ENCODE data around the gene SS18L1. TPM values are rescaled to one million over a fixed set of nuclear protein-coding genes. Genes with fewer than 3 reads are reported as not detected.

Gene SS18L1
- total RNA-seq, 2 donors from 2014 or later, result 16.5 to 17.9 TPM

- Mint-ChIP-seq H3K4me3 (no peak overlapping the region), H3K36me3 (ENCODE audit: low read depth) (peaks cover 50% of the 10 kb centered on the region), H3K27me3 (no peaks in the 10 kb centered on the region), H3K9me3 (no peaks in the 10 kb centered on the region), H3K4me1 (no peaks in the 10 kb centered on the region), H3K27ac (no peak overlapping the region)
- no peak for ATAC-seq (replicated peaks)
Observed at GRCh38 chr20:62203378-62204030, 59.9 kb downstream of the SS18L1 start.

GRCh38 chr20:62205618-62206387 lies 62.2 kb downstream of the SS18L1 start:
- H3K4me1 Mint-ChIP-seq, result no peaks in the 10 kb centered on the region
- no peaks in the 10 kb centered on the region for H3K9me3 Mint-ChIP-seq
- no peaks in the 10 kb centered on the region for H3K27me3 Mint-ChIP-seq
- peaks cover 27% of the 10 kb centered on the region for H3K36me3 Mint-ChIP-seq (ENCODE audit: low read depth)
- no peak for ATAC-seq (replicated peaks)
- H3K4me3 Mint-ChIP-seq, result no peak overlapping the region
- H3K27ac Mint-ChIP-seq, result no peak overlapping the region

- peaks cover 25% of the 10 kb centered on the region for H3K36me3 Mint-ChIP-seq (ENCODE audit: low read depth)
- no peak overlapping the region for H3K4me3 Mint-ChIP-seq
- H3K9me3 Mint-ChIP-seq, result no peaks in the 10 kb centered on the region
- no peaks in the 10 kb centered on the region for H3K4me1 Mint-ChIP-seq
- H3K27me3 Mint-ChIP-seq, result no peaks in the 10 kb centered on the region
- no peak for ATAC-seq (replicated peaks)
- H3K27ac Mint-ChIP-seq, result no peak overlapping the region
Observed at GRCh38 chr20:62206388-62206775, 62.8 kb downstream of the SS18L1 start.

- peaks cover 6% of the 10 kb centered on the region for H3K36me3 Mint-ChIP-seq (ENCODE audit: low read depth)
- no peaks in the 10 kb centered on the region for H3K27me3 Mint-ChIP-seq
- no peaks in the 10 kb centered on the region for H3K9me3 Mint-ChIP-seq
- H3K4me3 Mint-ChIP-seq, result no peak overlapping the region
- no peaks in the 10 kb centered on the region for H3K4me1 Mint-ChIP-seq
- no peak for ATAC-seq (replicated peaks)
- no peak overlapping the region for H3K27ac Mint-ChIP-seq
Observed at GRCh38 chr20:62208061-62208794, 64.7 kb downstream of the SS18L1 start.

- Mint-ChIP-seq H3K27me3 (no peaks in the 10 kb centered on the region), H3K9me3 (no peaks in the 10 kb centered on the region), H3K4me3 (no peak overlapping the region), H3K36me3 (ENCODE audit: low read depth) (no peaks in the 10 kb centered on the region), H3K27ac (no peak overlapping the region), H3K4me1 (no peaks in the 10 kb centered on the region)
- ATAC-seq (replicated peaks), result no peak
Observed at GRCh38 chr20:62208795-62209755, 65.5 kb downstream of the SS18L1 start.

GRCh38 chr20:62209850-62210495 lies 66.4 kb downstream of the SS18L1 start:
- H3K27ac Mint-ChIP-seq, result no peak overlapping the region
- H3K27me3 Mint-ChIP-seq, result no peaks in the 10 kb centered on the region
- H3K4me1 Mint-ChIP-seq, result no peaks in the 10 kb centered on the region
- no peak overlapping the region for H3K4me3 Mint-ChIP-seq
- H3K9me3 Mint-ChIP-seq, result no peaks in the 10 kb centered on the region
- ATAC-seq (replicated peaks), result no peak
- H3K36me3 Mint-ChIP-seq (ENCODE audit: low read depth), result no peaks in the 10 kb centered on the region

- no peaks in the 10 kb centered on the region for H3K9me3 Mint-ChIP-seq
- H3K4me1 Mint-ChIP-seq, result no peaks in the 10 kb centered on the region
- H3K4me3 Mint-ChIP-seq, result no peak overlapping the region
- no peaks in the 10 kb centered on the region for H3K36me3 Mint-ChIP-seq (ENCODE audit: low read depth)
- no peak overlapping the region for H3K27ac Mint-ChIP-seq
- no peaks in the 10 kb centered on the region for H3K27me3 Mint-ChIP-seq
- no peak for ATAC-seq (replicated peaks)
Observed at GRCh38 chr20:62210496-62210855, 66.9 kb downstream of the SS18L1 start.

- no peak for ATAC-seq (replicated peaks)
- H3K4me3 Mint-ChIP-seq, result no peak overlapping the region
- no peaks in the 10 kb centered on the region for H3K4me1 Mint-ChIP-seq
- H3K9me3 Mint-ChIP-seq, result no peaks in the 10 kb centered on the region
- no peak overlapping the region for H3K27ac Mint-ChIP-seq
- H3K36me3 Mint-ChIP-seq (ENCODE audit: low read depth), result no peaks in the 10 kb centered on the region
- H3K27me3 Mint-ChIP-seq, result no peaks in the 10 kb centered on the region
Observed at GRCh38 chr20:62211216-62211615, 67.6 kb downstream of the SS18L1 start.

GRCh38 chr20:62211769-62212288 lies 68.3 kb downstream of the SS18L1 start:
- no peaks in the 10 kb centered on the region for H3K4me1 Mint-ChIP-seq
- H3K36me3 Mint-ChIP-seq (ENCODE audit: low read depth), result no peaks in the 10 kb centered on the region
- no peaks in the 10 kb centered on the region for H3K9me3 Mint-ChIP-seq
- no peak overlapping the region for H3K4me3 Mint-ChIP-seq
- no peaks in the 10 kb centered on the region for H3K27me3 Mint-ChIP-seq
- ATAC-seq (replicated peaks), result no peak
- H3K27ac Mint-ChIP-seq, result no peak overlapping the region

GRCh38 chr20:62212299-62212698 lies 68.7 kb downstream of the SS18L1 start:
- H3K4me1 Mint-ChIP-seq, result no peaks in the 10 kb centered on the region
- no peak overlapping the region for H3K4me3 Mint-ChIP-seq
- H3K36me3 Mint-ChIP-seq (ENCODE audit: low read depth), result no peaks in the 10 kb centered on the region
- H3K9me3 Mint-ChIP-seq, result no peaks in the 10 kb centered on the region
- peaks cover 3% of the 10 kb centered on the region for H3K27me3 Mint-ChIP-seq
- ATAC-seq (replicated peaks), result no peak
- H3K27ac Mint-ChIP-seq, result no peak overlapping the region

- no peaks in the 10 kb centered on the region for H3K36me3 Mint-ChIP-seq (ENCODE audit: low read depth)
- no peak overlapping the region for H3K27ac Mint-ChIP-seq
Observed at GRCh38 chr20:62214067-62214466, 70.5 kb downstream of the SS18L1 start.

GRCh38 chr20:62215020-62215990 lies 71.7 kb downstream of the SS18L1 start:
- ATAC-seq (replicated peaks), result no peak
- H3K27me3 Mint-ChIP-seq, result peaks cover 3% of the 10 kb centered on the region
- H3K4me3 Mint-ChIP-seq, result no peak overlapping the region
- H3K27ac Mint-ChIP-seq, result no peak overlapping the region
- H3K9me3 Mint-ChIP-seq, result no peaks in the 10 kb centered on the region
- H3K36me3 Mint-ChIP-seq (ENCODE audit: low read depth), result no peaks in the 10 kb centered on the region
- no peaks in the 10 kb centered on the region for H3K4me1 Mint-ChIP-seq

More at GRCh38 chr20:62214067-62214466, 70.5 kb downstream of the SS18L1 start:
- peaks cover 3% of the 10 kb centered on the region for H3K27me3 Mint-ChIP-seq
- ATAC-seq (replicated peaks), result no peak
- no peaks in the 10 kb centered on the region for H3K9me3 Mint-ChIP-seq
- no peaks in the 10 kb centered on the region for H3K4me1 Mint-ChIP-seq
- H3K4me3 Mint-ChIP-seq, result no peak overlapping the region

All from activated T-helper 17 cell treated with anti-CD3 and anti-CD28 coated beads, Interleukin-2, amount 50 U/mL, for 72 hours (primary cell).